ENCODE data around the gene CELA3B.
"Not testable (repeated sequence)": the region's sequence is repeated elsewhere in the genome, so short reads cannot be mapped to it uniquely, and the experiment has no call there.

CELA3B gene, protein sequence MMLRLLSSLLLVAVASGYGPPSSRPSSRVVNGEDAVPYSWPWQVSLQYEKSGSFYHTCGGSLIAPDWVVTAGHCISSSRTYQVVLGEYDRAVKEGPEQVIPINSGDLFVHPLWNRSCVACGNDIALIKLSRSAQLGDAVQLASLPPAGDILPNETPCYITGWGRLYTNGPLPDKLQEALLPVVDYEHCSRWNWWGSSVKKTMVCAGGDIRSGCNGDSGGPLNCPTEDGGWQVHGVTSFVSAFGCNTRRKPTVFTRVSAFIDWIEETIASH

DNA sequence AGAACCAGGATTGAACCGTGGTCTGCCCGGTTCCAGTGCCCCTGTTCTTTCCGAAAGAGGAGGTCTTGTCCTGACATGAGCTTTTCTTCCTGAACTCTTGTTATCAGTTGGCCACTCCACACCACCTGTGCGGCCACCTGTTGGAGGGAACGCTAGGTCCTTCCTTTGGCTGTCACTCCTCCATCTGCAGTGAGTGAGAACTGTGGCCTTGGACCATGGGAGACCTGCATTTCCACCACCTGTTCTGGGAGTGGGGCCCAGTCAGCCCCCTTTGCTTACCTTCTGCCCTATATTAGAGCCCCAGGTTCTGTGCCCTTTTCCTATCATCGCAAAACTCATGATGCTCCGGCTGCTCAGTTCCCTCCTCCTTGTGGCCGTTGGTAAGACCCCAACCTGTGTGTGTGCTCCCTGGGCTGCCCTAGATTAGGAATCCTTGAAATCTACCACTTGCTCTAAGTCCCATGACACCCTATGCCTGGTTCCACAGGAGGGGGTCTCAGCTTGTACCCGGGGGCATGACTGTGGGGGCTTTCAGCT is at the start of gene CELA3B:
TSS of gene CELA3B (plus strand) at position 320 of the 537 bp plus-strand sequence. CDS start at position 338, 18 bp downstream.
- not testable (repeated sequence) for H3K4me3 Mint-ChIP-seq, H3K9me3 Mint-ChIP-seq, H3K36me3 Mint-ChIP-seq, H3K4me1 Mint-ChIP-seq, H3K27me3 Mint-ChIP-seq, H3K27ac Mint-ChIP-seq

DNA sequence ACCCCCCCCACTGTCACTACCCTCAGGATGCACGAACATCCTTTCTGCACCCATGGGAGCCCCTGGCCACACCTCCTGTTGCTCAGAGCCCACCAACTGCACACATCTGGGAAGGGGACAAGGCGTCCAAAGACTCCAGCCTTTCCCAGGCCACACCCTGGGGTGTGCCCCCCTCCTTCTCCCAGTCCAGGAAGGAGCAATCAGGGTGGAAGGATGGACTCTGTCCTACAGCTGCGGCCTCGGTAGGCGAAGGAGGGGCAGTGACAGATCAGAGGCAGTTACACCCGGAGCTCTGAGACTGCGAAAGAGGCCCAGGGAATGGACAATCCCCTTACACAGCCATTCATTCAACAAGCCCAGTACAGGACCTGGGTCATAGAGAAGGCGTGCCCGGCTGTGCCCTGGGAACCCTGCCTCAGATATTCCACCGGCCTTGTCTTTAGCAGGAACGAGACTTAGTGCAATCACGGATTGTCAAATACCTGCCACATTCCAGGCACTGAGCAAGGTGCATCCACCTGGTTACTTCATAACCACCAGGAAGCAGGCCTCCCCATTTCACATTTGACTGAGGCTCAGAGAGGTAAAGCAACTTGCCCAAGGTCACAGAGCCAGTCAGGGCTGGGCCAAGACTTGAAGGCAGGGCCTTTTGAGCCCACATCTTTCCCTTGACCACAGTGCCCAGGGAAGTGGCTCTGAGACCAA is 49.1 kb upstream of the CELA3B start:
- Mint-ChIP-seq H3K27me3 (no peaks in the 10 kb centered on the region), H3K4me3 (no peak overlapping the region), H3K36me3 (no peaks in the 10 kb centered on the region), H3K27ac (no peak overlapping the region), H3K4me1 (no peaks in the 10 kb centered on the region), H3K9me3 (no peaks in the 10 kb centered on the region)

DNA sequence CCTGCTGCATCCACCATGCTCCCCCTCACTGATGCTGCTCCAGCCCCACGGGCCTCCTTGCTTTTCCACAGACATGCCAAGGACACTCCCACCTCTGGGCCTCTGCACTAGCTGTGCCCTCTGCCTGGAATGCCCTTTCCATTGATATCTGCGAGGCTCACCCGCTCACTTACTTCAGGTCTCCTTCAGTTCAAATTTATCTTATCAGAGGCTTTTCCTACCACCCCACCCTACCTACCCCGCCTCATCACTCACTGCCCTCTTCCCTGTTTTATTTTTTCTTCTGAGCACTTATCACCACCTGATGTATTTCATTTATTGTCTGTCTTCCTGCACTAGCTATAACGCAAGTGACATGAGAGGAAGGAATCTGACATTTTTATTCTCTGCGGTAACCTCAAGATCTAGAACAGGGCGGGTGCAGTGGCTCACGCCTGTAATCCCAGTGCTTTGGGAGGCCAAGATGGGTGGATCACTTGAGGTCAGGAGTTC is 46.7 kb upstream of the CELA3B start:
- Mint-ChIP-seq H3K27ac (no peak overlapping the region), H3K4me1 (peaks cover 8% of the 10 kb centered on the region), H3K9me3 (no peaks in the 10 kb centered on the region), H3K4me3 (no peak overlapping the region), H3K27me3 (no peaks in the 10 kb centered on the region), H3K36me3 (no peaks in the 10 kb centered on the region)

DNA sequence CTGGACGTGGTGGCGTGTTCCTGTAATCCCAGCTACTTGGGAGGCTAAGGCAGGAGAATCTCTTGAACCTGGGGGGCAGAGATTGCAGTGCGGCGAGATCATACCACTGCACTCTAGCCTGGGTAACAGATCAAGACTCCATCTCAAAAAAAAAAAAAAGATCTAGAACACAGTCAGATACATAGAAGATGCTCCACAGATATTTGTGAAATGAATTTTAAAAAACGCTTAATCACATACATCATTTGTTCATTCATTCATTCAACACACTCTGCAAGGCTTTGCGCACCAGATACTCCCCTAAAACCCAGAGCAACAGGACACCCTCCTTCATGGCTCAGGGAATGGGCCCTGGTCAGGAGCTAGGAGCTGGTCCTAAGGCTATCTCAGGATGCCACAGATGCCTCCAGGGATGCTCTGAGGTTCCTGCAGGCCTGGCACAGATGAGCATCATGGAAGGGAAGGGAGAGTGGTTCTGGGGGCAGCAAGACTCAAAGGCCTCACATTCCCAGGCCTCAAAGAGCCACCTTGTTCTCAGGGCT is 46.1 kb upstream of the CELA3B start:
- Mint-ChIP-seq H3K36me3 (no peaks in the 10 kb centered on the region), H3K9me3 (no peaks in the 10 kb centered on the region), H3K27ac (no peak overlapping the region), H3K4me3 (no peak overlapping the region), H3K27me3 (no peaks in the 10 kb centered on the region), H3K4me1 (peaks cover 12% of the 10 kb centered on the region)

DNA sequence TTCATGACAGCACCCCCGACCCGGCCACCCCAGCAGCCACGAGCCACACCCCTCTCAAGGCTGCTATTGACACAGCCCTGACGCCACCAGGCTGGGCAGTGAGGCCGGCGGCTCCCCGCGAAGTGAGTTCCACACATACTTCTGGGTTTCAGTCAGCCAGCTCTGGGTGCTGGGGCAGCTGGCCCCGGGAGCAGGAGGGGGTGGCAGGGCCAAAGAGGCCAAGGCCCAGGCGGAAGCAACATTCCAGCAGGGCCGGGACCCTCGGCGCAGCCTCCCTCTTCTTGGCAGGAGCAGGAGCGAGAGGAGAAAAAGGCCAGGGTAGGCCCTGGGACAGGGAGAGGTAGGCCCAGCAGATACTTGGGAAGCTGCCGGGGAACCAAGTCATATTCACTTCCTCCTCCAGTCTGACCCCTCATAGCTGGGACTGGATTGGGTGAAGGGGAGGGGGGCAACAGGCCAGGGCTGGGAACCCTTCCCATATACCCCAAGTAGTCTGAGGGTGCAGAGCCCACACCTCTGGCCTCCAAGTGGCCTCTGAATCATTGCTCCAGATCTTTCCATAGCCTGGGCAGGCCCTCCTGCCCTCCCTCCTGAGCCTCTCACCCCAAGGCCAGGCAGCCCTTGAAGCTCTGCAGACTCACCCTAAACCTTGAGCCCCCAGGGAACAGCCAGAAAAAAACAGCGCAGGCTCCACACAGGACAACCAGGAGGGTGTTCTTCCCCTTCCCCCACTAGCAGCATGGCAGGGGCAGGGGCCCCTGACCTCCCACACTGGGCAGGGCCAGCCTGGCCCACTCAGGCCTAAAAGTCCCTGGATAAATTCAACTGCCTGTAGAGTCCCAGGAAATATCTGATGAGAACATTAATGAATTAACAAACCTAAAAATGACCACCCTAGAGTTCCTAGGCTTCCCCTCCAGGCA is 45.4 kb upstream of the CELA3B start:
- no peaks in the 10 kb centered on the region for H3K9me3 Mint-ChIP-seq
- H3K27ac Mint-ChIP-seq = no peak overlapping the region
- no peak overlapping the region for H3K4me3 Mint-ChIP-seq
- H3K4me1 Mint-ChIP-seq = peaks cover 12% of the 10 kb centered on the region
- no peaks in the 10 kb centered on the region for H3K27me3 Mint-ChIP-seq
- H3K36me3 Mint-ChIP-seq = no peaks in the 10 kb centered on the region

DNA sequence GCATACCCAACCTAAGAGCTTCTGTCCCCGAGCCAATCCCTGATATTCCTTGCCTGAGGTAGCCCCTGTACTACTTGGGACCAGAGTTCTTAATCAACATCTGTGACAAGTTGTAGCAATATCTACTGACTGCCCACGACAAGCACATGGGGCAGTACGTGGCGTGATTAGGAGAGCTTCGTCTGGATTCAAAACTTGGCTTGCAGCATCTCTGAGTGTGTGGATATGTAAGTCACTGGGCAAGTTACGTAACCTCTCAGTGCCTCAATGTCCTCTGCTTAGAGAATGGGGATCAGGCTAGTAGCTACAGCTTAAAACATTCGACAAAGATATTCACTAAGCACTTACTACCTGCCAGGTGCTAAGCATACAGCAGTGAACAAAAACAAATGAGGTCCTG is 44.7 kb upstream of the CELA3B start:
- Mint-ChIP-seq H3K27ac (no peak overlapping the region), H3K4me3 (no peak overlapping the region), H3K27me3 (no peaks in the 10 kb centered on the region)

DNA sequence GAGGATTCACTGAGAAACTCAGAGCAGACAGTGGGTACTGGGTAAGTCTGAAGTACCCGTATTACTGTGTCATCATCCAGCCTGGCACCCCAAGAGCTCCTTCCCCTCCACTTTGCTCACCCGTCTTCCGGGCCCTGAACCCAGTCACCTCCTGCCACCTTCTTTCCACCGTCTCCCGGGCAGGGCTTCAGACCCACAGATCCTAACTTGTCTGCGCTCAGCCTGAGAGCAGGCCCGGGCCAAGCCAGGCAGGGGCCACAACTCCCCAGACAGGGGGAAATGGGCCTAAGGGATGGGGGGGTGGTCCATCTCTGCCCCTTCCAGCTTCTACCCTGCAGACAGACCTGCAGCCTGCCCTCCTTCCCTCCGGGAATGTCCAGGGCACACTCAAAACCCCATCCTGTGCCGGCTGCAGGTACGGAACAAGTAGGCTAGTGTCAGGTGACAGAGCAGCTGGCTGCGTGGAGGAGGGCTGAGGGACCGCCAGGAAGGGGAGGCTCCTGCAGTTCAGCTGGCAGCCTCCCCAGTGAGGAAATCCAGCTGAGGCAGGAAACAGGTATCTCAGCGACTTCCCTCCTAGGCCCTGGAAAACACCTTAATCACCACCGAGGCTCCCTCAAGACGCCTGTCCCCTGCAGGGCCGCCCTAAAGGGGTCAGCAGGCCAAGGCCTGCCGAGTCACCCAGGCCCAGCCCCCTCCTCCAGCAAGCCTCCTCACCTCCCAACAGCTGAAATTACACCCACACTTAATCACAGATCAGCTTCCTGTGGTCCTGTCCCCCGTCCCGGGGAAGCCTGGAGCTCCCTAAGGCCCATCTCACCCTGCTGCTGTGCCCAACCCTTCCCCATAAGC is 43.2 kb upstream of the CELA3B start:
- Mint-ChIP-seq H3K27me3 (no peaks in the 10 kb centered on the region), H3K27ac (no peak overlapping the region), H3K4me3 (peak overlapping the region; percentile 39), H3K4me1 (peaks cover 24% of the 10 kb centered on the region), H3K36me3 (no peaks in the 10 kb centered on the region), H3K9me3 (no peaks in the 10 kb centered on the region)

More for the DNA sequence above, 44.7 kb upstream of the CELA3B start:
- no peaks in the 10 kb centered on the region for H3K9me3 Mint-ChIP-seq
- peaks cover 12% of the 10 kb centered on the region for H3K4me1 Mint-ChIP-seq
- H3K36me3 Mint-ChIP-seq = no peaks in the 10 kb centered on the region

DNA sequence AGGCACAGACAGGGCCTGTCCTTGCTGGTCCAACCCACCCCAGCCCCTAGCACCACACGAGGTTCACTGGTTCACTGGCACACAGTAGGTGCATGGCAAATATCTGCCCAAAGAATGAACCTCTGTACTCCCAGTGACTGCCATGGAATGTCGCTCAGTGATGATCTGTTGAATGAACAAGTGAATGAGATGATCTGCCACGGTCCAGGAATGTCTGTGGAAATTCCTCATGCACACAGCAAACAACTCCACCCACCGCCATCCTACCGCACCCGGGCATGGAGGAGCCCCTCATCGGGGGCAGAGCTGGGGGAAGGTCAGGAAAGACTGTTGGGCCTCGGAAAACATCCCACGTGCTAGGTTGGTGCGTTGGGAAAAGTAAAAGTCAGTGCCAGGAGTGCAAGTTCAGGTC is 41.4 kb upstream of the CELA3B start:
- Mint-ChIP-seq H3K4me3 (peak overlapping the region; percentile 61), H3K9me3 (no peaks in the 10 kb centered on the region), H3K36me3 (no peaks in the 10 kb centered on the region), H3K4me1 (peaks cover 25% of the 10 kb centered on the region), H3K27ac (no peak overlapping the region), H3K27me3 (no peaks in the 10 kb centered on the region)

DNA sequence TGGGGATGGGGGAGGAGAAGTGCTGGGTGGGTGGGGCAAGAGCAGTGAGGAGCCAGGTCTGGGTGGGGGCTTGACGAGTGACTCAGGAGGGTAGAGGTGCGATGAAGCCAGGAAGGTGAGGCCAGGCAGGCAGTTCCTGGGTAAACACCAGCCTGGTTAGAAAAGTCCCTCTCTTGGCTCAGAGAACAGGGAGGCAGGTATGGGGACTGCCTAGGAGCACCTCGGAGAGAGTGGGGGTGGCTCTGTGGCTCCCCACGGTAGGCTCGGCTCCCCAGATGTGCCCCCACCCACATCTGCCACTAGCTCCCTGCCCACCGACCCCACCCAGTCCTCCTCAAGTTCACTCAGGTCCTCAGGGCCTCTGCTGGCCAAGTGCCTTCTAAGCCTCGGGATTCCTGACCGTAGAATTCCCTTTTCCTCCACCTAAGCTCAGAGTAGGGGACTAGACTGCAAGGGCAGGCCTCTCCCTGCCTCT is 40.9 kb upstream of the CELA3B start:
- H3K4me3 Mint-ChIP-seq = peak overlapping the region; percentile 61
- peaks cover 25% of the 10 kb centered on the region for H3K4me1 Mint-ChIP-seq
- H3K27me3 Mint-ChIP-seq = no peaks in the 10 kb centered on the region
- H3K27ac Mint-ChIP-seq = no peak overlapping the region
- no peaks in the 10 kb centered on the region for H3K36me3 Mint-ChIP-seq
- no peaks in the 10 kb centered on the region for H3K9me3 Mint-ChIP-seq

DNA sequence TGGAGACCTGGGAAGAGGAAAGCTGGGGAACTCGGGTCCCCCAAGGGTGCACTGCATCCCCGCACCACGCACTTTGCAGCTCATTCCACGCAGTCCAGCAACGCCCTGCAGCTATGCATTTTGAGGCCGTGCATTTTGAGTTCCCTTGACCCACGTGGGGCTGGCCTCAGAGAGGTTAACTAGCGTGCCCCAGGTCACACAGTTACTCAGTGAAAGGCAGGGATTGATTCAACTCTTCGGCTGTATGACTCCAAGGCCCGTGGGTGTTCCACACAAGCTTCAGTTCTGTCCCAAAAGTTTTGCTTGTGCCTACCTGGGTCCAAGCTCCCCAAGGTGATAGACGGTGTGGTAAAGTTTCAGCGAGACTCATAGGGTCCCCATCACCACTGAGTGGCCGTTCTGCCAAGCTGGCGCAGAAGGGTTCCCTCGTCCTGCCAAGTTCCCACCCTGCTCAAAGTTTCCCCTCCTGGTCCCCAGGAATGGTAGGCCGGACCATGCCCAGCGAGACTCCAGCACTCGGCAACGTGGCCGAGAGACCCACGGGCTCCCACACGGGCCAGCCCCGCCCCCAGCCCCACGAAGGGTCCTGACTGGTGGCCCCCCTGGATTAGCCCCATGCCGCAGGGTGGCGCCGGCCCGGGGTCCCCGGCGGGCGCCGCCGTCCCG is 40.3 kb upstream of the CELA3B start:
- Mint-ChIP-seq H3K9me3 (no peaks in the 10 kb centered on the region), H3K36me3 (no peaks in the 10 kb centered on the region)

DNA sequence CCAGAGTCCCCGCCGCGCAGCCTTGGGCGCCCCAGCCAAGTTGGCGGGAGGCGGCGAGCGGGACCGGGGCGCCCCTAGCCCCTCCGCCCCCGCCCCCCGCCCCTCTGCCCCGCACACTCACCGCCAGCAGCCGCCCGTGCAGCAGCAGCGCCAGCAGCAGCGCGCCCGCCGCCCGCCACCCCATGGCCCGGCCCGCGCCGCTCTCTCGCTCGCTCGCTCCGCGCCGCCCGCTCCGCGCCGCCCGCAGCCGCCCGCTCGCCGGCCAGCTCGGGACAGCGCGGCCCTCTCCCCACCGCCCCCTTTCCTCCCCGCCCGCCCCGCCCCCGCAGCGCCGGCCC is 39.8 kb upstream of the CELA3B start, which contains the start of gene HSPG2:
TSS of gene HSPG2 (minus strand) at position 277 of the 338 bp plus-strand sequence. CDS start at position 184, 93 bp downstream.
- Mint-ChIP-seq H3K9me3 (no peaks in the 10 kb centered on the region), H3K27ac (peak within 1 kb of the TSS; percentile 92), H3K27me3 (no peaks in the 10 kb centered on the region), H3K4me3 (peak within 1 kb of the TSS; percentile 90), H3K4me1 (peaks cover 25% of the 10 kb centered on the region), H3K36me3 (no peaks in the 10 kb centered on the region)

More for the DNA sequence above, 40.3 kb upstream of the CELA3B start:
- Mint-ChIP-seq H3K4me1 (peaks cover 25% of the 10 kb centered on the region), H3K27ac (no peak overlapping the region), H3K27me3 (no peaks in the 10 kb centered on the region), H3K4me3 (peak overlapping the region; percentile 73)

DNA sequence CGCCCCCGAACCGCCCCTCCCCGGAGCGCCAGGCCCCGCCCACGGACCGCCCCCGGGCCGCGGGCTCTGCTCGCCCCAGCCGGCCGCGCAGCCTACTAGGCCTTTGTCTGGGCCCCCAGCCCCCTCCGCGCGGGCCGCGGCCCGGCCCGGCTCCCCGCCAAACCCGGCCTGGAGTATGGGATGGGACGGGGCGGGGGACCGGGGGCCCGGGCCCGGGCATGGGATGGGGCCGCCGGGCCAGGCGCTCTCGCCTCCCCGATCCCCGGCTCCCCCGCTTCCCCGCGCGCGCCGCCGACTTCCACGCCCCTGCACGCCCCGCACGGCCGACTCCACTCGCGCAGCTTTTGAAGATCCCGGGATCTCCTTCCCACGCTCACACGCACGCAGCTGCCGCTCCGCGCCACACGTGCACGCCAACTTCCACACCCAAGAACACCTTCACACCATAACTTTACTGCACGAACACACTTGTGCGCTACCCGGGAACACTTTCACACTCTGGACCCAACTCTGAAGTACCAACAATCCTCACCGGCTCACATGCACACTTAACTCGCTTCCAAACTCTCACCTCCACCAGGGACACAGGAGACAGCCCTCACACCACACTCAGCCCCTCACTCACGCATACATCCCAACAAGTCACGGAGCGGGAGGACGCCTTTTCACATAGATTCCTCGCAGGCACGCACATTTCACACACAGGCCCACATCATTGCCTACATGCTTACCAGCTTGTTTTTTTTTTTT is 39.3 kb upstream of the CELA3B start:
- Mint-ChIP-seq H3K4me3 (peak overlapping the region; percentile 90), H3K9me3 (no peaks in the 10 kb centered on the region), H3K27me3 (no peaks in the 10 kb centered on the region), H3K36me3 (no peaks in the 10 kb centered on the region), H3K4me1 (peaks cover 25% of the 10 kb centered on the region), H3K27ac (peak overlapping the region; percentile 92)

DNA sequence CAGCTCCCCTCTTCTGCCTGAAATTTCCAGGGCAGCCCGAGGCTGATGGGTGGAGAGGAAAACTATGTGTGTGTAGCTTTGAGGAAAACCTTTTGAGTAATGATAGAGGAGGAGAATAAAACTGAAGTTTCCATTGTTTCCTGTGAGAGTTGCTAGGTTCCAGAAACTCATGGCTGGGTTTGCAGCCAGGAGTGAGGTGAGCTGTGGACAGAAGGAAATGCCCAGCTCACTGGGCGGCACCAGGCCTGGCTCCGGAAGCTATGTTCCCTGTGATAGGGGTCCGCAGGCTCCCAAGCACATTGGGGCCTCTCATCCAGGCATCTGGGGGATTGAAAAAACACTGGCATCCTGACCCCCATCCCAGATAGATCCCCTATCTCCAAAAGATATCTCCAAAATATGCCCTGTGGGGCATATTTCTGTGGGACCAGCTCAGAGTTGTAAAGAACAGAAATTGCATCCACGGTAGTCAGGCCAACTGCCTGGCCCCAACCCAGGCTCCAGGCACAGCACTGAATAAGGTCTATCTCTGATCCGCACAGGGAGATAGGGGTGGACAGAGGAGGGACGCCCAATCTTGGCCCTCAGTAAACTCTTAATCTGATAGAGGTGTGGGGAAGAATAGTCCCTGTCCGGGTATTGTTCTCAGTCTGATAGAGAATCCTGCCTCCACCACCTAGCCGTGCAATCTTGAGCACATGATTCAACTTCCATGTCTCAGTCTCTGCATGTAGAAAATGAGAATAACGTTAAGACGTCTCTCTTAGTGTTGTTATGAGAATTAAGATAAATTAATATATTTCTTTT is 37.9 kb upstream of the CELA3B start:
- H3K4me3 Mint-ChIP-seq = peak overlapping the region; percentile 90
- no peaks in the 10 kb centered on the region for H3K9me3 Mint-ChIP-seq
- H3K27me3 Mint-ChIP-seq = no peaks in the 10 kb centered on the region
- no peak overlapping the region for H3K27ac Mint-ChIP-seq
- H3K4me1 Mint-ChIP-seq = peaks cover 20% of the 10 kb centered on the region
- no peaks in the 10 kb centered on the region for H3K36me3 Mint-ChIP-seq
